Mesendoderm (in vitro differentiated cells): ENCODE measurements around the gene FIBCD1.
"Not testable (repeated sequence)": the region's sequence is repeated elsewhere in the genome, so short reads cannot be mapped to it uniquely, and the experiment has no call there.

ENCODE experiments used
- DNase-seq: peaks from one replicate; pipeline ENCODE4 v3.0.0; 2013
- H2AK5ac ChIP-seq: 2 replicates; pipeline ENCODE4 v1.6.1; 2013; ENCODE audit warnings: low read length, inconsistent platforms
- H2BK120ac ChIP-seq: 2 replicates; pipeline ENCODE4 v1.6.1; 2013; ENCODE audit warnings: low read depth, mild to moderate bottlenecking, low read length, moderate library complexity, mixed read lengths
- H2BK15ac ChIP-seq: replicated peaks from 2 replicates; pipeline ENCODE4 v1.6.1; 2013; ENCODE audit warnings: low read depth, mild to moderate bottlenecking, moderate library complexity
- H2BK5ac ChIP-seq: 2 replicates; pipeline ENCODE4 v1.6.1; 2013; ENCODE audit warnings: low read length, inconsistent platforms
- H3K18ac ChIP-seq: 2 replicates; pipeline ENCODE4 v1.6.1; 2013; ENCODE audit warnings: mild to moderate bottlenecking, low read length, mixed read lengths
- H3K23ac ChIP-seq: one replicate; pipeline ENCODE4 v1.6.1; 2013; ENCODE audit warnings: low read length
- H3K27ac ChIP-seq: 2 replicates; pipeline ENCODE4 v1.5.1; 2013; ENCODE audit warnings: low read depth, mild to moderate bottlenecking, inconsistent platforms, low read length, moderate library complexity
- H3K27me3 ChIP-seq: 2 replicates; pipeline ENCODE4 v1.6.1; 2013; ENCODE audit warnings: low read length, control low read depth, mild to moderate bottlenecking, inconsistent platforms; ENCODE audit not compliant: insufficient read depth, poor library complexity
- H3K36me3 ChIP-seq: 2 replicates; pipeline ENCODE4 v1.6.1; 2013; ENCODE audit warnings: low read length, inconsistent platforms; ENCODE audit not compliant: control insufficient read depth, insufficient read depth
- H3K4ac ChIP-seq: one replicate; pipeline ENCODE4 v1.6.1; 2013; ENCODE audit warnings: low read depth, mild to moderate bottlenecking, low read length, moderate library complexity
- H3K4me1 ChIP-seq: 2 replicates; pipeline ENCODE4 v1.6.1; 2013; ENCODE audit warnings: low read depth, low read length, inconsistent platforms; ENCODE audit not compliant: control insufficient read depth
- H3K4me2 ChIP-seq: 2 replicates; pipeline ENCODE4 v1.6.1; 2013; ENCODE audit warnings: low read length
- H3K4me3 ChIP-seq: 2 replicates; pipeline ENCODE4 v1.5.1; 2013; ENCODE audit warnings: mild to moderate bottlenecking, low read length
- H3K56ac ChIP-seq: one replicate; pipeline ENCODE4 v1.6.1; 2013; ENCODE audit warnings: low read length
- H3K79me1 ChIP-seq: 2 replicates; pipeline ENCODE4 v1.6.1; 2013; ENCODE audit warnings: low read length, inconsistent platforms
- H3K79me2 ChIP-seq: 2 replicates; pipeline ENCODE4 v1.6.1; 2013; ENCODE audit warnings: mild to moderate bottlenecking, low read length; ENCODE audit not compliant: control insufficient read depth, insufficient read depth
- H3K9ac ChIP-seq: 2 replicates; pipeline ENCODE4 v1.6.1; 2013; ENCODE audit warnings: low read length, inconsistent platforms
- H4K5ac ChIP-seq: one replicate; pipeline ENCODE4 v1.6.1; 2013; ENCODE audit warnings: low read length
- H4K8ac ChIP-seq: one replicate; pipeline ENCODE4 v1.6.1; 2013; ENCODE audit warnings: low read depth, mild to moderate bottlenecking, control low read depth, low read length, moderate library complexity
- WGBS: extraction: QIAGEN DNeasy Blood & Tissue Kit; methylation state at CpG from one replicate; pipeline ENCODE4 v1.1.7; 2013; ENCODE audit warnings: low lambda C conversion rate, missing lambda C conversion rate; ENCODE audit not compliant: insufficient coverage; ENCODE audit errors: extremely low coverage; 5-methylcytosine and 5-hydroxymethylcytosine counted together

Gene FIBCD1

DNA sequence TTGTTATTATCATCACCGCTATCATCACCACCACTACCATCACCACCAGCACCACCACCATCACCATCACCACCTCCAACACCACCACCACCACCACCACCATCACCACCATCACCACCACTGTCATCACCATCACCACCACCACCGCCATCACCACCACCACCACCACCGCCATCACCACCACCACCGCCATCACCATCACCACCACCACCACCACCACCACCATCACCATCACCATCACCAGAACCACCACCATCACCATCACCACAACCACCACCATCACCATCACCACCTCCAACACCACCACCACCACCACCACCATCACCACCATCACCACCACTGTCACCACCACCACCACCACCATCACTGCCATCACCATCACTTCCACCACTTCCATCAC lies 19.5 kb upstream of the FIBCD1 start:
- H3K4me3 ChIP-seq, H3K4me2 ChIP-seq, H3K56ac ChIP-seq, H3K79me2 ChIP-seq, H3K27me3 ChIP-seq, H3K27ac ChIP-seq, DNase-seq, H2AK5ac ChIP-seq, H3K4me1 ChIP-seq, H2BK5ac ChIP-seq, H4K8ac ChIP-seq, H2BK120ac ChIP-seq, H3K36me3 ChIP-seq, H3K9ac ChIP-seq, H3K4ac ChIP-seq, H3K23ac ChIP-seq, H3K18ac ChIP-seq, H2BK15ac ChIP-seq, H3K79me1 ChIP-seq, H4K5ac ChIP-seq: not testable (repeated sequence)
- no CpG with 5 or more reads among the region's 4 CpGs for WGBS

DNA sequence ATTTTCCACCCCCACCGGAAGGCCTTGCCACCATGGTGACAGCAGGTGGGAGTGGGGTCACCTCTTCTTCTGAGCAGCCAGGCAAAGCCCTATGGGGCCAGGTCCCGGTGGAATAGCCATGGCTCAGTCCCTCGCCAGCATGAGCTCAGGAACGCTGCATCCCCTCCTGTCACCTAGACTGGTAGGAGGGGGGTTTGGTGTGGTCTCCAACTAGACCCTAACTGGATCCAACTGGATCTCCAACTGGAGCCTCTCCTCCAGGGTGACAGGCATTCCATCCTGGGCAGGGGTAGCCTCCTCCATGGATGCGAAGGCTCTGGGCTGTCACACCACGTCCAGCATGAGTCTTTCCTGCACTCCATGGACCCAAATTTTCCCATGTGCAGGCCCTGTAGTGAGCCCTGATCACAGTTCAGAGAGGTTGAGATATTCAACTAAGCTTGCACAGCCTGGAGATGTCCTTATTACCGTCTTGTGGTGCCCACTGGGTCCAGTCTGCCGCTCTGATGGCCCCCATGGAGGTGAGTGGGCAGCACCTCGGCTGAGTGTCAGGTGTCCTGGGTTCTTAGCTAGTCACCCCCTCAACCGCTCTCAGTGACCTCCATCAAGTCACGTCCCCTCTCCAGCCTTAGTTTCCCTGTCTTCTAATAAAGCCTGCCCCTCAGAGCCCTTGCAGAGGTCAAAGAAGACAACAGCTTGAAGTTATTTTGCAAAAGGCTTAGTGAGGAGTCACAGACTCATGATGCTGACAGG lies 18.6 kb upstream of the FIBCD1 start:
- Histone ChIP-seq H3K36me3 (no peaks in the 10 kb centered on the region), H3K4ac (no peak overlapping the region), H3K18ac (no peak overlapping the region), H3K79me1 (no peaks in the 10 kb centered on the region), H2BK15ac (no peak overlapping the region), H3K56ac (no peak overlapping the region), H3K27me3 (no peaks in the 10 kb centered on the region), H4K8ac (no peak overlapping the region), H3K4me3 (no peak overlapping the region), H3K9ac (no peak overlapping the region), H3K79me2 (no peaks in the 10 kb centered on the region), H3K4me2 (no peak overlapping the region), H4K5ac (no peak overlapping the region), H2BK5ac (no peak overlapping the region), H2BK120ac (no peak overlapping the region), H3K27ac (no peak overlapping the region), H3K4me1 (peaks cover 3% of the 10 kb centered on the region), H2AK5ac (no peak overlapping the region), H3K23ac (no peak overlapping the region)
- DNase-seq = no peak
- no CpG with 5 or more reads among the region's 11 CpGs for WGBS

DNA sequence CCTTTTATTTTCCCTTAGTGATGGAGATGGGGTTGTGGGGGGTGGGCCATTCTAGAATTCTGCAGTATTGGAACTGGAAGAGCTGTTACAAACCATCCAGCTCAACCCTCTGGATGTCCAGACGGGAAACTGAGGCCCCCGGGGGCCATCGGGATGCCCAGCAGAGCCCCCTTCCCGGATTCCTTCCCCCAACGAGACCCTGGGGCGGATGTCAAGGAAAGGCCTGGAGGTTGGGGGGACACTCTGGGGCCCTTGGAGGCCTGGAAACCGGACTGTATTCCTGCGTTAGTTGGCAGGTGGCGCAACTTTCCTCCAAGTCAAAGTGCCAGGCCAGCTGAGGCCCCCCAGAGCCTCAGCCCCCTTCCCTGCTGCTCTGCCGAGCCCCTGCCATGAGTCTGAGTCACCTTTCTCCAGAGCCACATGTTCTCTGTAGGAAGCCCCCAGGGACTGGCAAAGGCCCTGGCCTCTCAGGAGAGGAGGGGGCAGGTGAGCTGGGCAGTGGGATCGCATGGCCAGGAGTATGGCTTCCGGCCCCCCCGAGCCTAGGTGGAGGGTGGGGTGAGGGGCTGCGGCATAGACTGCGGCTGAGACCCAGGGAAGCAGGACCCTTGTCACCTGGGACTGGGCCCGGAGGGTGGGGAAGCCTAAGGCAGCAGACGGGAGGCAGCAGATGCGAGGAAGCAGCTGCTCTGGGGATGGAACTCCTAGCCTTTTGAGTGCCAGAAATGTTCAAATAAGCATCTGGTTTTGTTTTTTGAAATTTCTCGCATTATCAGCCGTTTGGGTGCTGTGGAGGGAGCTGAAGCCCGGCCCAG lies 17.8 kb upstream of the FIBCD1 start:
- Histone ChIP-seq H2BK5ac (no peak overlapping the region), H3K4ac (no peak overlapping the region), H3K4me3 (no peak overlapping the region), H3K79me2 (no peaks in the 10 kb centered on the region), H2BK120ac (no peak overlapping the region), H3K27me3 (no peaks in the 10 kb centered on the region), H3K56ac (no peak overlapping the region), H3K4me1 (no peaks in the 10 kb centered on the region), H2BK15ac (no peak overlapping the region), H3K18ac (no peak overlapping the region), H3K9ac (no peak overlapping the region), H3K27ac (no peak overlapping the region), H4K5ac (no peak overlapping the region), H3K4me2 (no peak overlapping the region), H3K23ac (no peak overlapping the region), H2AK5ac (no peak overlapping the region), H3K36me3 (no peaks in the 10 kb centered on the region), H4K8ac (no peak overlapping the region), H3K79me1 (no peaks in the 10 kb centered on the region)
- no CpG with 5 or more reads among the region's 21 CpGs for WGBS
- no peak for DNase-seq

DNA sequence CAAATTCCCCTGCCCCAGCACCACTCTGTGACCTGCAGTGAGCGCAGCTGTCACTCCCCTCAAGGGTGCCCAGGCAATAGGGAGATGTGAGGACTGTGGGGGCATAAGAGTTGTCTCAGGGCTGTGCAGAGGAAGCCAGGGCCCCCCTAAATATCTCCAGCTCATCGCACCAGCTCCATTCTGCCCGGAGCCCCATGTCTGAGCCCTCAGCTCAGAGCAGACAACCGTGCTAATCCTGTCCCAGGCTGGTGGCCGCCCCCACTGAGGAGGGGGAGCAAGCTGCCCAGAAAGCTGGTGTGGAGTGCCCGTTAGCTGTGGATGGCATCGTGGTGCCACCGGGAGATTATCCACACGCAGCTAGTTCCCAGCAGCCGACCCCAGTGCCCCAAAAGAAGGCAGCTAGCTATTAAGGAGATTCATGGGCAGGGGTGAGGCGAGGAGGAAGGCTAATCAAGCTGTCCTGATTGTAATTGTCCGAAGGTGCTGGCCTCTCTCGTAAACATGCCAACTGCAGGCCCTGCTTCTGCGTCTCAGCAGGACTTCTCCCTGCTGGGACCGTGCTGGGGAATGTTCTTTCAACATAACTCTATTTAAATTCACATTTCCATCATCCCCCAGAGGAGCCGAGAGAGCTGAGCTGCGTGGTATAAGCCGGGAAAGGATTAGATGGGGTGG lies 17.0 kb upstream of the FIBCD1 start:
- Histone ChIP-seq H2BK120ac (no peak overlapping the region), H3K4me2 (no peak overlapping the region), H3K56ac (no peak overlapping the region), H3K79me1 (no peaks in the 10 kb centered on the region), H2BK5ac (no peak overlapping the region), H3K4me1 (no peaks in the 10 kb centered on the region), H4K5ac (no peak overlapping the region), H3K4me3 (no peak overlapping the region), H3K4ac (no peak overlapping the region), H3K18ac (no peak overlapping the region), H3K23ac (no peak overlapping the region), H3K27me3 (no peaks in the 10 kb centered on the region), H3K9ac (no peak overlapping the region), H2AK5ac (no peak overlapping the region), H4K8ac (no peak overlapping the region), H3K27ac (no peak overlapping the region), H3K79me2 (no peaks in the 10 kb centered on the region), H3K36me3 (no peaks in the 10 kb centered on the region), H2BK15ac (no peak overlapping the region)
- no CpG with 5 or more reads among the region's 18 CpGs for WGBS
- DNase-seq = no peak

DNA sequence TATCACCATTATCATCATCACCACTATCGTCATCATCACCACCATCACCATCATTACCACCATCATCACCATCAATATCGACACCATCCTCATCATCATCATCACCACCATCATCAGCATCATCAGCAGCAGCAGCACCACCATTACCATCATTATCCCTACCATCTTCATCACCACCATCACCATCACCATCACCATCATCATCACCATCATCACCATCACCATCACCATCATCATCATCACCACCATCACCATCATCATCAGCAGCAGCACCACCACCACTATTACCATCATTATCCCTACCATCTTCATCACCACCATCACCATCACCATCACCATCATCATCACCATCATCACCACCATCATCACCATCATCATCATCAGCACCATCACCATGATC lies 15.9 kb upstream of the FIBCD1 start:
- H2BK5ac ChIP-seq, H2BK15ac ChIP-seq, H3K36me3 ChIP-seq, H3K4me3 ChIP-seq, H3K23ac ChIP-seq, H3K4me2 ChIP-seq, H3K79me1 ChIP-seq, H4K8ac ChIP-seq, DNase-seq, H3K27ac ChIP-seq, H3K56ac ChIP-seq, H2BK120ac ChIP-seq, H3K18ac ChIP-seq, H3K27me3 ChIP-seq, H2AK5ac ChIP-seq, H3K4ac ChIP-seq, H4K5ac ChIP-seq, H3K9ac ChIP-seq, H3K4me1 ChIP-seq, H3K79me2 ChIP-seq: not testable (repeated sequence)
- no CpG with 5 or more reads among the region's 2 CpGs for WGBS
